NCI-H1694 treated with DMSO at 0.1 percent for 48 hours (cell line): ENCODE measurements around the gene TMEM167B.
"Not testable (repeated sequence)": the region's sequence is repeated elsewhere in the genome, so short reads cannot be mapped to it uniquely, and the experiment has no call there.

Experiments used
- DNase-seq: peaks from one replicate; lab custom pipeline; 2025; lab: John Stamatoyannopoulos, UW

Gene TMEM167B

DNA sequence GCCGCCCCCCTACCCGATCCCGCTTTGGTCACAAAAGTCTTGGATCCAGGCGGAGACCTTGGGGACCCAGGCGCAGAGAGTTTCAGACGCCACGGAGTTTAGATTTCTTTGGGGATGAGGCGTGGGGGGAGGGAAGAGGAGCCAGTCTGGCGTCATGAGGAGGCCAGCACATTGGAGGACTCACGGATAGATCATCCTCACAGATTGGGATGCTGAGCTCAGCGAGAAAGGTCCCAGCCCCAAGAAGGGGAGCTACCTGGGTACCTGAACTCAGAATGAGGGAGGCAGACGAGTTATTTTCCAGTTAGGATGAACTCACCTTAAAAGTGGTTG, 23.7 kb downstream of the TMEM167B start:
- DNase-seq: no peak

DNA sequence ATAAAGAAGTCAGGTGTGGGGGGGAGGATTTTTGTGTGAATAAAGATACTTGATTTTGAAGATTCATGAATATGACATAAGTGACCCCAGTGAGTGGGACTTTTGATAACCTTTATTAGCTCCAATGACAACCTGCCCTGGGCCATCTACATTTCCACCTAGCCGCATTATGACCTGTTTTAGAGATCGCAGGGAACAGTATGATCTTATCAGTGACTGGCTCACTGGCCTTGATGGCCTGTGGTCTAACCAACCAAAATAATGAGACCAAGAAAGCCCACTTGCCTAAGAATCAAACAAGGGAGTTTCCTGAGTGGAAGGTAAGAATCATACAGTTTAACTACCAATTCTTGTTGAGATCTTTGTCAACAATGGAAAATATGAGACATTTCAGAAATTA, 25.1 kb downstream of the TMEM167B start:
- no peak for DNase-seq

DNA sequence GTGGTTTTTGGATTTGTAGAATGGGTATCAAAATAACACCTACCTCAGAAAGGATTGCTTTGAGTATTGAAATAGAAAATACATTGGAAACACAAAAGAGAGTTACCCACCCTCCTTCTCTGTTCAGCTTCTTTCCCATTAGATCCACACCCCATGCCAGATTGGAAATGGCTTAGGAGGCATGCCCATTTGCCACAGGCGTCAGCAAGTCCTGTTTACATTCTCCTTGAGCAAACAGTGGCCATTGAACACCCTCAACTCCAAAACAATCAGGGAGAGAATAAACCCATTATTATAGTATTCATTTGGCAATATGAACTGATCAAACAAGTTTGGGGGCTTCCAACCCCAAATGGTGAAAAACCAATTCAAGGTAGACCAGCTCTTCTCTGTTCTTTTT, 25.7 kb downstream of the TMEM167B start:
- no peak for DNase-seq

DNA sequence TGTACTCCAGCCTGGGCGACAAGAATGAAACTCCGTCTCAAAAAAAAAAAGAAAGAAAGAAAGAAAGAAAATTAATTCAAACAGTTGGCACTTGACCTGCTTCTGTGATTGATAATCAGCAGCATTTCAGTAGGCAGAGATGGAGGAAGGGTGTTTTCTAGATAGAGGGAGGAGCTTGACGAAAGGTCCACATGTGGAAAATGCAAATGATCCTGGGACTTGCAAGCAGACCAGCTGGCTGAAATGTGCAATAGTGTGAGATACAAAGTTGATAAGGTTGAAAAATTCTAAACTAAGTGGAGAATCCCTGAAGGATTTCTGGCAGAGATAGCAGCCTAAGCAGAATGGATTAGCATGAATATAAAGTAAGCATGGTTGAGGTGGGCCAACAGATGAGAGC, 27.5 kb downstream of the TMEM167B start:
- DNase-seq: no peak

DNA sequence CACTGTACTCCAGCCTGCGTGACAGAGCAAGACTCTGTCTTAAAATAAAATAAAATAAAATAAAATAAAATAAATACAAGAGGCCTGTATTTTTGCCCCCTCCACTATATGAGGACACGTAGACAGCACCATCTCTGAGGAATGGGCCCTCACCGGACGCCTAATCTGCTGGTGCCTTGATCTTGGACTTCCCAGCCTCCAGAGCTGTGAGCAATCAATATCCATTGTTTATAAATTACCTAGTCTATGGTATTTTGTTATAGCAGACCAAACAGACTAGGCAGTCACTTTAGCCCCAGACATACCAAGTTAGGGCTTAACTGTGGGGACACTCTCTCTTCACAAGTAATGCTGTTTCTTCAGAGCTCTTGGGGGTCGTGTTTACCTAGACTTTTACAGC, 29.8 kb downstream of the TMEM167B start:
- no peak for DNase-seq

DNA sequence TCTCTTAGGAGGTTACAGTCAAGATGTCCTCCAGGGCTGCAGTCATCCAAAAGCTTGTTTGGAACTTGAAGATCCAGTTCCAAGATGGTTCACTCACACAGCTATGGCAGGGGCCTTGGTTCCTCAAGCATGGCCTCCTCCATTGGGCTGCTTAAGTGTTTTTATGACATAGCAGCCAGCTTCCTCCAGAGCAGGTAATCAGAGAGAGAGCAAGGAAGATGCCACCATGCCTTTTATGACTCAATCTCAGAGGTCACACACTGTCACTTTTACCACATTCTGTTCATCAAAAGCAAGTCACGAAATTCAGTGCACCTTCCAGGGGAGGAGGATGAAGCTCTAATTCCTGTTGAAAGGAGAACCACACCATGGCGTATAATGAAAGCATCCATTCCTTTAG, 40.5 kb downstream of the TMEM167B start:
- no peak for DNase-seq

DNA sequence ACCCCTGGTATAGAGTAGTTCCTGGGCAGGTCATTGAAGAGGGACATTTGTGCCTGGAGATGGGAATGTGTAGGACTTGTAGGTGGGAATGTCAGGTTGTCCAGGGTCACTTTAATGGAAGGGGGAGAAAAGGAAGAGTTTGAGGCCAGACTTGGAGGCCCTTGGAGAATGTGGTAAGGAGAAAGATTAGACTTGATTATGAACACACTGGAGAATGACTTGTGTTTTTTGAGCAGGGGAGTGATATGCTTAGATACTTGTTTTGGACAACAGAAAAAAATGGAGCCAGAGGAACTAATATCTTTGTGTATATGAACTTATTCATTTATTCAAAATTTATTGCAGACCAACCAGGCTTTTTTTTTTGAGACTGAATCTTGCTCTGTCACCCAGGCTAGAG, 41.2 kb downstream of the TMEM167B start:
- no peak for DNase-seq

DNA sequence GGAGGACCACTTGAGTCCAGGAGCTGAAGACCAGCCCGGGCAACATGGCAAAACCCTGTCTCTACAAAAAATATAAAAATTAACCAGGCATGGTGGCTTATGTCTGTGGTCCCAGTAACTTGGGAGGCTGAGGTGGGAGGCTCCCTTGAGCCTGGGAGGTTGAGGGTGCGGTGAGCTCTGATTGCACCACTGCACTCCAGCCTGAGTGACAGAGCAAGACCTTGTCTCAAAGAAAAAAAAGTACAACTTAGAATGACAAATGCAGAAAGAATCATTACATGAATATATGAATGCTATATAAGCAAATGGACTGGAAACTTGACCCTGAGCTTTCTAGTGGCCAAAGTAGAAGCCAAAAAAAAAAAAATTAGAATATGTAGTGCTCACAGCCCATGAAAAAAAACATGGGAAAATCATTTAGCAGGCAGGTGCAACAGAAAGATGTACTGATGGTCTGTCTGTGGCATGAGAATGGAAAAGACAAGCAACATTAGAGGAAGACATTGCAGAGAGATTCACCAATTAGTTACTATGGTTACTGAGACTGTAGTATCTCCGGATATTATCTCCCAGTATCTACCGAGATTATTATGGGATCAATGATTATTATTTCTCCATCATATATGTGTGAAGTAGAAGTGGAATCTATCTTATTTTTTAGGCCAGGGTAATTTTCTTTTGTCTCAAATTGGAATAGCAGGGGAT, 42.6 kb downstream of the TMEM167B start:
- peak; percentile 77 for DNase-seq

DNA sequence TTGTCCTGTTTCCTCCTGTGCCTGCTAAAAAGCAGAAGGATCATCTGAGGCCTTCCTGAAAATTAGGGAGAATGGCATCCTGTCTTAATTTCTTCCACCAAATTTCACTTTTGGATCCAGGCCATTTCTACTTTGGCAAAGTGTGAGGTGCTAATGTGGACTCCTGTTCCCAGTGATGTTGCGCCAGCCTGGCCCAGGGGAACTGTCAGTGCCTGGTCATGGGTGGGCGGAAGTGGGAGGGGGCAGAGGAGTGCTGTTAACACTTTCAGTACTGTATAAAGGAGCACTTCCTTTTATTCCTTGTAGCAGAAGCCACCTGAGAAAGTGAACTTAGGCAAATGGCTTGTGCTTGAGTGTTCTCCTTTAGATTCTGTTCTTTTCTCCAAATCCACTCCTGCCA, 43.3 kb downstream of the TMEM167B start:
- peak; percentile 77 for DNase-seq

DNA sequence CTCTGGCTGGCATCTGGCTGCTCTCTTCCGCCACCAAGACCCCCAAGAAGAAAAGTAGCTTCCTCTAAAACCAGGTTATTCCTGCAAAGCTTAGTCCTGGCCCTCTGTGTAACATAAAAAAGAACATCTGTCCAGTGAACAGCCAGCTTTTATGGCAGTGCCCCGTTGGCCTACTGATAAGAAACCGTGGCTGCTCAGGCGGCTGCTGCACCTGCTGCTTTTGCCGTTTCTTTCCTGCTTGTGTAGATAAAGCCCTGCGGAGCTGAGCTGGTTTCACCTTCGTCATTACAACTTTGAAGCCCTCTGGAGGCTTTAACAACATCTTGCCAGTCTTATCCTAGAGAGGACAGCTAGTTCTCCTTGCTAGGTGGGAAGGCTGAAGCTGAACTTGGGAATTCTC, 43.9 kb downstream of the TMEM167B start:
- DNase-seq: peak; percentile 15

DNA sequence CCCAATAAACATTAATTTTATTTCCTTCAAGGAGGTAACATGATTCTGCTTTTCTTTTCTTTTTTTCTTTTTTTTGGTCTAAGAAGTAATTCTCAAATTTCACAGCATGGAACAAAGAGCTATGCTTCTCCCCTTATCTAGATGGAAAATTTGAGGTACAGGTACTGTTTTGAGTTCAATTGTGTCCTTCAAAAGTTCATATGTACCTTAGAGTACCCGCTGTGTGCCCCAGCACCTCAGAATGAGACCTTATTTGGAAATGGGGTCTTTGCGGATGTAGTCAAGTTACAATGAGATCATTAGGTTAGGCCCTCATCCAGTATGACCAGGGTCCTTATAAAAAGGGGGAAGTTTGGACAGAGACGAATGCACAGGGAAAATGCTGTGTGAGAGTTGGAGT, 45.4 kb downstream of the TMEM167B start:
- DNase-seq: no peak

DNA sequence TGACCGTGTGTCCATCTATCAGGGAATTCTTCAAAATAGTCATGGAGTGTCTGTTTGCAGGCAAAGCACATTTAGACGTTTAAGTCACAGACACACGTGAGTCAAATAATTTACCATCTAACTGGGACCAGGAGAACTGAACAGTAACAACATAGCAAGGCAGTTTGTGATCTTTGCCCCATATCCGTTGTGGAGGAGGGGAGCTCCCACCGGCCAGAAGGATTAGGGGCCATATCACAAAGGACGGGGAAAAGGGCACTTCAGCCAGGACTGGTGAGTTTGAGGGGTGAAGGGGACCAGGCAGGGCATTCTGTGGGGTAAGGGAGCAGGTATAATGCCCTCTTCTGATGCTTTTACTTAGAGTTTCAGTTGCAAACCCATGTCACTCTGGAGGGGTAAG, 46.2 kb downstream of the TMEM167B start:
- no peak for DNase-seq

DNA sequence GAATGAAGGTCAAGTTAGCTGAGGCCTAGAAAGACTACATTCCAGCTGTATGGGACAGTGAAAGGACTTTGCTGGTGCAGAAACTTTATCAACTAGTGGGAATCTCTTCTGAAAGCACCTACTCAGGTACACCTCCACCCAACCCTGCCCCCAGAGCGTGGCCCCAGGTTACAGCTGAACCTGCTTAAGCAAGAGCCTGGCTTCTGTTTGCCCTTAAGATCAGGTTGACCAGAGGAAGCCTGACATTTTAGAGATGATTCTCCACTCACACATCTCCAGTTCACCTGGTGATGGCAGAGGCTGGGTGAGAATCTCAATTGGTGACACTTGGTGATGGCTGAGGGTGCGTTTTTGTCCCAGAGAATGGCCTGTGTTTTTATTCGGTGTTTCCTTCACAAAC, 47.4 kb downstream of the TMEM167B start:
- DNase-seq: no peak

DNA sequence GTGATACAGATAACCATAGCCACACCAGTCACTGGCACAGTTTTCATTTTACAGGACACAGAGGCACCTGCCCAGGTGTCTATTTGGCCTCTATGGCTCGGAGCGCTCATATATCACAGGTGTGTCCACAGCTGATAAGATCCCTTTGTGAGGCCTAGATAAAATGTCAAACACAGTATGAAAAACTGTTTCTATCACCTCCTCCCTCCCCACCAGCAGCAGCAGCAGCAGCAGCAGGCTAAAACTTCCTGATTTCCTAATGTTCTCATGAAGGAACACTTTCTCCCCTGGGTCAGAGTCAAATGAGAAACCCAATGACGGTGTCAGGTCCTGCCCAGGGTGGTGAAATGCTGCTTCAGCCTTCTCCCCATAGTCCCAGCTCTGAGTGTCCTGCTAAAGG, 47.8 kb downstream of the TMEM167B start:
- no peak for DNase-seq

DNA sequence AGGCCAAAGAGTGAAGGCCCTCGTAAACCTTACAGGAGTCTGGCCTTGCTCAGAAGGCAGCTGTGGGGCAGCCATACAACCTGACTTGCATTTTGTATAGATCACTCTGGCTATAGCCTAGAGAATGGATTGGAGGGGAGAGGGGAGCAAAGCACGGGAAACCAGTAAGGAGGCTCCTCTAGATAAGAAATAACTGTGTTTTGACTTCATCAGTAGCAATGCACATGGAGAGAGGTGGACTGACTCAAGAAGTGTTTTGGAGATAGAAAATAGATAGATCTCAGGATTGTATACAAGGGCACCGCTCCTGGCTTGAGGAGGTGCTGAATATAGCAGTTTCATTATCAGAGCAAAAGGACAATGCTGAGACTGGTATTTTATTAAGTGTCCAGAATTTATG, 49.8 kb downstream of the TMEM167B start:
- DNase-seq: no peak

DNA sequence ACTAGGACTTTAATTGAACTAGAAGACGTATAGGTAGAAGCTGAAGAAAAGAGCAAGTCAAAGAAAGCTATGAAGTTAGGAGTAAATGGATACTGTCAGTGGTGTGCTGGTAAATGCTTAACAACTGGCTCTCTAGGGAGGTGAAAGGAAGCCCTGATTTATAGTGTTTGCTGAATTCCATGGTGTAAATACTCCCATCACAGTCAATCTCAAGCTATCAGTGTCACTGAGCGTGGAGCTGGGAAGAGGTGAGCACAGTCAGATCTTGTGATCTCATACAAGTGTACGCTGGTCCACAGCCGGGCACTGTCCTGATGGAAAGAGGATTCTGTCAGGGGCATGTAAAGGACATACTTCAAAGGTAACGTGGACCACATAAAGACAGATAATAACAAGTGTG, 51.7 kb downstream of the TMEM167B start:
- no peak for DNase-seq

DNA sequence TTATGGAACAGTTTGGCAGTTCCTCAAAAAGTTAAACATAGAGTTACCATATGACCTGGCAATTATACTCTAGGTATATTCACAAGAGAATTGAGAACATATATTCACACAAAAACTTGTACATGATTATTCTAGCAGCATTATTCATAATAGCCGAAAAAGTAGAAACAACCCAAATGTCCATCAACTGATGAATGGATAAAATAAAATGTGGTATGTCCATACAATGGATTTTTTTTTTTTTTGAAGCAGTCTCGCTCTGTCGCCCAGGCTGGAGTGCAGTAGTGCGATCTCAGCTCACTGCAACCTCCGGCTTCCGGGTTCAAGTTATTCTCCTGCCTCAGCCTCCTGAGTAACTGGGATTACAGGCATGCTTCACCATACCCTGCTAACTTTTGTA, 52.2 kb downstream of the TMEM167B start:
- not testable (repeated sequence) for DNase-seq
